H7 (cell line): ENCODE data around the gene BNC2. TPM values are rescaled to one million over a fixed set of nuclear protein-coding genes. Genes with fewer than 3 reads are reported as not detected.
"Not testable (repeated sequence)": the region's sequence is repeated elsewhere in the genome, so short reads cannot be mapped to it uniquely, and the experiment has no call there.

Source experiments
- DNase-seq: peaks from one replicate; pipeline ENCODE4 v3.0.0; 2012
- H3K27me3 ChIP-seq: 2 replicates; pipeline ENCODE4 v1.6.0; 2011; ENCODE audit warnings: mild to moderate bottlenecking, low read length; ENCODE audit not compliant: control insufficient read depth, insufficient read depth
- H3K36me3 ChIP-seq: replicated peaks from 2 replicates; pipeline ENCODE4 v1.5.1; 2011; ENCODE audit warnings: low read length; ENCODE audit not compliant: control insufficient read depth, insufficient read depth
- H3K4me3 ChIP-seq: 2 replicates; pipeline ENCODE4 v1.5.1; 2011; ENCODE audit warnings: low read depth, mild to moderate bottlenecking, control low read depth, low read length, moderate library complexity; ENCODE audit not compliant: insufficient read depth
- total RNA-seq: library from RNA; depleted of rRNA; stranded (reverse); fragments of >200 nt; shearing (Covaris generic); gene quantifications from 2 replicates; pipeline ENCODE4 v1.2.3, GENCODE V29; 2014; rRNA removed

BNC2 gene
- 7.9 and 12.0 TPM in 2 replicates for total RNA-seq

DNA sequence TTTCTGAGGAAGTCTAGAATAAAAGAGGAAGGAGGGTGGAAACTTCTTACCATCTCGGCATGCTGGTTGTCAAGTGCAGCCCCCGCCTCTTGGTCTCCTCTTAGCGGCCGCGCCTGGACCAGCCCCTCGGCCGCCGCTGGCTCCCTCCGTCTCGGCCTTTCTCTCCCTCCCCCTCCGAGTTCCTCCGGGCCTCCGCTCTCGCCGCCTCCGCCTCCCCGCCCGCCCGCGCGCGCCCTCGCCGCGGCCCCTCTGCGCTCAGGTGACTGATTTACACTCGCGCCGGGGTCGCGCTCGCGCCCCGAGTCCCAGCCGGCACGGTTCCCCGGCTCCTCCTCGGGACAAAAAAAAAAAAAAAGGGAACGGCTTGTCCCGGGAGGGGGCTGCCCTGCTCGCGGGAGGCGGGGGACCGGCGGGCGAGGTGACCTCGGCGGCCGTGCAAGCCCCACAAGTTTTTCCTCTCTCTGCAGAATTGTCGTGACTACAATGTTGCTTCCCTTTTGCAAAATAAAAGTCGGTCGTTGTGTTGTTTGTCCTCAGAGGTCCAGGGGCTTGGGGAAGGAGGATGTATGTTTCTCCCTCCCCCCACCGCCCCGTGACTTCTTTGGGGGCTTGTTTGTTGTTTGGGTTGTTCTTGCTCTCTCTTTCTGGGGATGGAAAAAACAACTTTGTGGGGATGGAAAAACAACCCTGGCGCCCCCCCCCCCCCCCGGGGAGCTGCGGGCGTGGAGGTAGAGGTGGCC is at the start of gene BNC2:
BNC2 (minus strand) TSS at position 75 of the 740 bp plus-strand sequence; CDS start at position 53, 22 bp downstream.
- DNase-seq: peak; percentile 93
- H3K36me3 ChIP-seq: no peaks in the 10 kb centered on the region
- peak within 1 kb of the TSS; percentile 75 for H3K4me3 ChIP-seq
- peaks cover 9% of the 10 kb centered on the region; the same call in 1 of the 2 replicates for H3K27me3 ChIP-seq

DNA sequence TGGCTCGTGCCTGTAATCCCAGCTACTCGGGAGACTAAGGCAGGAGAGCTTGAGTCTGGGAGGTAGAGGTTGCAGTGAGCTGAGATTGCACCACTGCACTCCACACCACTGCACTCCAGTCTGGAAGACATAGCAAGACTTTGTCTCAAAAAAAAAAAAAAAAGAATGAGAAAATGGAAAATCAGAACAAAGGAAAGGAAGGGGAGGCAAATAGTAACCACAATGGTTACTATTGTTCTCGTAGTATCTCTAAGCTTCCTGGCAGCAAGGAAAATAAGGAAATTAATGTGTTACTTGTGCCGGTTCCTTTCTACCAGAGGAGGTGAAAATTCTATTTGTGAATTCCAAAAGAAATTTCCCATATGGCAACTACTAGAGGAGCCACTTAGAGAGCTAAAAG is 48.5 kb upstream of the BNC2 start:
- Histone ChIP-seq H3K27me3 (peaks cover 8% of the 10 kb centered on the region), H3K36me3 (no peaks in the 10 kb centered on the region), H3K4me3 (no peak overlapping the region)
- DNase-seq: no peak

DNA sequence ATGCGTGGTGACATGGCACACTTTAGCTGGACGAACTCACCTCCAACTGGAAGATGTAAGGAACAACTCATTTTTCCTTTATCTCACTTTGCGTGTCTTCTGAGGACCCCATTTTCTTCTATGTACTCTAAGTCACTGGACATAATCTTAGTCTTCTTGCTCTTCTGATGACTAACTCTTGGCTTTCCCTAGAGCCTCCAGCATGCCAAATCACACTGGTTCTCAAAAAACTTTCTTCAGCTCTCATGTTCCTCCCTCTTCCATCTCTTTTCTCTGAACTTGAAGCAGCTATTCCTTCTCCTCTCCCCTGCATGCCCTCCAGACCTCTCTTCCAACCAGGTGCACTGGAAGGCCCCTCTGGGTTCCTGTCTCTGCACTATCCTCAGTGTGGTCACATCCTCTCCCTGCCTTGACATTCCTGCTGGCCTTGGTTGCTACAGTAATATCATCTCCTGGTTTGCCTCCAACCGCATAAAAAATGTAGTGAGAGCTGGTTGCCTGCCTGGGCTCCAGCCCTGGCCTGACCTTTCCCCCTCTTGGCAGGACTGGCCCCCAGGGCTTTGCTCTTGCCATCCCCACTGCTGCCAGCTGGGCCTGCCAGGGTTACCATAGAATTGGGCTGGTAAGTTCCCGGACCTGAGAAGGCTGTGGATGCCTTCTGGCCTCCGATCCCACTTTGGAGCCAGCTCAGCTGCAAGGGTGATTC is 44.8 kb upstream of the BNC2 start:
- H3K36me3 ChIP-seq: no peaks in the 10 kb centered on the region
- H3K4me3 ChIP-seq: no peak overlapping the region
- peaks cover 2% of the 10 kb centered on the region; the same call in 1 of the 2 replicates for H3K27me3 ChIP-seq
- no peak for DNase-seq

DNA sequence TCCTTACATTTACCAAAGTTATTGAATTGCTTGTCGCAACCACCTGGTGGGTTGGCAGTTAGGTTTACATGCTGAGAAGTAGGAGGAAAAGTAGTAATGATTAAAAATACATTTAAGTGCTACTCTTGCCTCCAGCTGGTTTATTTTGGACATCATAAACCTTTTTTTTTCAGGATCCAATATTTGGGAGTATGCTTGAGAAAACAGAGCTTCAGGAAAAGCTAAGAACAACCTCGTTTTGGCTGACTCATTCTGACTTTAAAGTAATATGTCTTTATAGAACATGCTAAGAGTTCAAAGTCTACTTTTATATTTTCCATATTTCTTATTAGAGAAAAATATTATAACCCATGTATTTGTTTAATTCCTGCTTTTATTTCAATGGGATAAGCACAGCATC is 41.7 kb upstream of the BNC2 start:
- Histone ChIP-seq H3K4me3 (no peak overlapping the region), H3K27me3 (no peaks in the 10 kb centered on the region; the same call in 1 of the 2 replicates), H3K36me3 (no peaks in the 10 kb centered on the region)
- DNase-seq: no peak

GRCh38 chr9:16908206-16908605 is 37.7 kb upstream of the BNC2 start:
- H3K36me3 ChIP-seq, H3K27me3 ChIP-seq, DNase-seq, H3K4me3 ChIP-seq: not testable (repeated sequence)

DNA sequence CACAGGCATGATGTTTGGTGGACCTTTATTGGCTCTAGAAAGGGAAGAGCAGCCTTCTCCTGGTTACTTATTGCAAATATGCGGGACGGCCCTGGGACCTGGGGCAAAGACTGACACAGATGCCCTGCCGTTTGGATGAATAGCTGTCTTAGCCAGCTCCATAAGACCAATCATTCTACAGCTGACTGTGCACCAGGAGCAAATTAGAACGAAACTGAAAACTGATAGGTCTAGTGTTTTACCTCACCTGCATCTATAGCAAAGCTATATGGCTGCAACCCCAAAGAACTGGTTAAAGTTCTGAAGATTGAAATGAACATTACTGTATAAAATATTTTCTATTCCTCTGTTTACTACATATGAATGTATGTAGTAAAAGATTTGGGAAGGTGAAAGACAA is 34.2 kb upstream of the BNC2 start:
- Histone ChIP-seq H3K27me3 (no peaks in the 10 kb centered on the region), H3K36me3 (no peaks in the 10 kb centered on the region), H3K4me3 (no peak overlapping the region)
- DNase-seq: no peak

GRCh38 chr9:16901590-16901989 is 31.1 kb upstream of the BNC2 start:
- Histone ChIP-seq H3K27me3 (no peaks in the 10 kb centered on the region), H3K4me3 (no peak overlapping the region)
- no peak for DNase-seq

DNA sequence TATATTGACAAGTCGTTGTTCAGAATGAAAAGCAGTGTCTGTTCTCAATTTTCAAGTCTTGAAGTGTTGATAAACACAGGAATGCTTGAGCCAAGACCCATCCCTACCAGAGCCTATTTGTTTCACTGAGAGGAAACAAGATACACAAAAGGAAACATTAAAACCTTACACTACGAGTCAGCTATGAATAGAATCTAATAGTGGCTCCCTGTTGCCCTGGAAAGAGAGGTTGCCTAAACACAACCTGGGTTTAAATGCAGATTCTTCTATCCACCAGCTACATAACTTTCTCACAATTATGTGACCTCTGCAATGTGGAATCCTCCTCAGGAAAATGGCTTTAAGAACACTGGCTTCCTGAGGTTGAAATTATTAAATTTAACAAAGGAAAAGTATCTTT is 29.1 kb upstream of the BNC2 start:
- no peak for DNase-seq
- no peak overlapping the region for H3K4me3 ChIP-seq
- H3K36me3 ChIP-seq: no peaks in the 10 kb centered on the region
- H3K27me3 ChIP-seq: no peaks in the 10 kb centered on the region

More at GRCh38 chr9:16901590-16901989, 31.1 kb upstream of the BNC2 start:
- H3K36me3 ChIP-seq: no peaks in the 10 kb centered on the region

- Histone ChIP-seq H3K27me3 (no peaks in the 10 kb centered on the region), H3K4me3 (no peak overlapping the region), H3K36me3 (no peaks in the 10 kb centered on the region)
- DNase-seq: no peak
Measured at GRCh38 chr9:16898464-16898863, 28.0 kb upstream of the BNC2 start.

DNA sequence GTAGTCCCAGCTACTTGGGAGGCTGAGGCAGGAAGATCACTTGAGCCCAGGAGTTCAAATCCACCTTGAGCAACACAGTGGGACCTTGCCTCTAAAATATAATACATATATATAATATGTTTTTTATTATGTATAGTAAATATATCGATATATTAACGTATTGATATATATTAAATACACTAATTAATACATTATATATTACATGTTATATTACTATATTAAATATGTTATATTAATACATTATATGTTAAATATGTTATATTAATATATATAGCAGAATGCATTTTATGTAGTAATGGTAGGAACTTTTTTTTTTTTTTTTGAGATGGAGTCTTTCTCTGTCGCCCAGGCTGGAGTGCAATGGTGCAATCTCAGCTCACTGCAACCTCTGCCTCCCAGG is 18.1 kb upstream of the BNC2 start:
- no peak for DNase-seq
- H3K36me3 ChIP-seq: no peaks in the 10 kb centered on the region
- H3K27me3 ChIP-seq: no peaks in the 10 kb centered on the region
- H3K4me3 ChIP-seq: no peak overlapping the region

DNA sequence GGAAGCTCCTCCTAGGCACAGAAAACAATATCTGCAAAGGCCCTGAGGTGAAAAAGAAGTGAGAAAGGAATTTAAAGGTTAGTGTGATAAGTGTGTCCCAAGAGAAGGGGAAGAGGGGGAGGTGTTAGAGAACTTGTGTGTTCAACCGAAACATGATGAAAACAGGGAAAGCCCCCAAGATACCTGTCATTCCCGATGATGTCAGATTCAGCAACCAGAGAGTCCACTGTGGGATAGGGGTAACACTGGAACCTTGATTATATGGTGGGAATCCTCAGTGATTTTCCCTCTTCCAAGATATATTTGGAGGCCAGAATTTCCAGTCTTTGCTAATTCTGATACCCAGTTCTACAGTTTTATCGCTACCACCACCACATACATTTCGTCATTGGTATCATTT is 15.5 kb upstream of the BNC2 start:
- Histone ChIP-seq H3K4me3 (no peak overlapping the region), H3K27me3 (no peaks in the 10 kb centered on the region), H3K36me3 (no peaks in the 10 kb centered on the region)
- DNase-seq: no peak

DNA sequence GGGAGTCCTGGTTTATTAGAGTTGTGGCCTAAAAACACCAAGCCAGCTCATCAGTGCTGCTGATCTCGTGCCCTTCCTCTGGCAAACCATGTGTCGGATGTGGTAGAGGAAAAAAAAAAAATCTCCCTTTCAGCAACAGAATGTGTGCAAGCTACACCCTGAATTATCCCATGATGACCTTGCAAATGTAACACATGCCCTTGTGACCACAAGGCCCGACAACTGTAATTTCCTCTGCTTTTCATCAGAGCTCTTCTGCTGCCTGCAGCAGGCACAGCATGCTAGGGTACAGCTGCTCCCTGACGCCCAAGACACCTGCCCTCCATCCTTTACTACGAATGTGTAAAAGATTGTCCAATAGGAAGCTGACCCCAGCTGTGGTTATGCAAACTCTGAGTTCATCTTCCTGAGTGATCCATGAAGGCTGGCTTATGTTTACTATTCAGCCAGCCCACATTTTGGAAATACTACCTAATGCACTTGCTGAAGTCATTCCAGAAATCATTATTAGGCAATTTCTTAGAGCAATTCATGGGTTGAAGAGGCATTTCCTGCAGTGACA is 14.6 kb upstream of the BNC2 start:
- no peaks in the 10 kb centered on the region for H3K27me3 ChIP-seq
- no peak for DNase-seq
- no peak overlapping the region for H3K4me3 ChIP-seq
- no peaks in the 10 kb centered on the region for H3K36me3 ChIP-seq

GRCh38 chr9:16884373-16884772 is 13.9 kb upstream of the BNC2 start:
- DNase-seq: no peak
- Histone ChIP-seq H3K4me3 (no peak overlapping the region), H3K27me3 (no peaks in the 10 kb centered on the region), H3K36me3 (no peaks in the 10 kb centered on the region)

DNA sequence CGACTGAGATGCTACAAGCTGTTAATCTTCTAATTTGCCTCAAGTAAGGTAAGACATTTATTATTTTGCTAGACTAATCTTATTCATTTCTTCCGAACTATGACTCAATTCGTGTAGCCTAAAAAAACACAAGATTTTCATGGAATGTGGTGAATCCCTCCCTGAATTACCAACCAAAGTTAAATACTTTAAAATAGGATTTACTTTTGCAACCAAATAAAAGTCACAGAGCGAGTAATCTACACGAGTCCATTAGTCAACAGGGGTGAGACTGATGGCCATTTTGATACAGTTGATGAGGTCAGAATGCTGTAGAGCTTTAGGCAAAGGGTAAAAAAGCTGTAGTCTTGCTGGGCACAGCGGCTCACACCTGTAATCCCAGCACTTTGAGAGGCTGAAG is 13.1 kb upstream of the BNC2 start:
- Histone ChIP-seq H3K4me3 (no peak overlapping the region), H3K36me3 (no peaks in the 10 kb centered on the region), H3K27me3 (no peaks in the 10 kb centered on the region)
- no peak for DNase-seq

- H3K36me3 ChIP-seq, DNase-seq, H3K4me3 ChIP-seq: not testable (repeated sequence)
Measured at GRCh38 chr9:16882440-16882839, 12.0 kb upstream of the BNC2 start.

More at GRCh38 chr9:16882440-16882839, 12.0 kb upstream of the BNC2 start:
- not testable (repeated sequence) for H3K27me3 ChIP-seq
